Erythroblast (primary cell): ENCODE results near the gene ADCY1.

Source experiments
- DNase-seq, 2 experiments: peaks; one replicate each; lab custom pipeline; 2025; lab: John Stamatoyannopoulos, UW
- GATA1 ChIP-seq: IDR thresholded peaks from 2 replicates; pipeline ENCODE4 v1.6.1; 2011; ENCODE audit warnings: low read depth, mild to moderate bottlenecking, control low read depth, low read length, moderate library complexity
- POLR2A ChIP-seq: IDR thresholded peaks from 2 replicates; pipeline ENCODE4 v1.6.1; 2011; ENCODE audit warnings: mild to moderate bottlenecking, low read length

ADCY1 gene

GRCh38 chr7:45662540-45663166 is 88.5 kb downstream of the ADCY1 start:
- no peak for TF ChIP-seq POLR2A
- no peak for DNase-seq

- DNase-seq = peak; percentile 26 to 62
- TF ChIP-seq POLR2A = no peak
- TF ChIP-seq GATA1 = no peak
Measured at GRCh38 chr7:45663167-45663921, 89.2 kb downstream of the ADCY1 start.

- no peak for TF ChIP-seq GATA1
- TF ChIP-seq POLR2A = no peak
- DNase-seq = no peak
Measured at GRCh38 chr7:45663965-45664633, 89.9 kb downstream of the ADCY1 start.

DNA sequence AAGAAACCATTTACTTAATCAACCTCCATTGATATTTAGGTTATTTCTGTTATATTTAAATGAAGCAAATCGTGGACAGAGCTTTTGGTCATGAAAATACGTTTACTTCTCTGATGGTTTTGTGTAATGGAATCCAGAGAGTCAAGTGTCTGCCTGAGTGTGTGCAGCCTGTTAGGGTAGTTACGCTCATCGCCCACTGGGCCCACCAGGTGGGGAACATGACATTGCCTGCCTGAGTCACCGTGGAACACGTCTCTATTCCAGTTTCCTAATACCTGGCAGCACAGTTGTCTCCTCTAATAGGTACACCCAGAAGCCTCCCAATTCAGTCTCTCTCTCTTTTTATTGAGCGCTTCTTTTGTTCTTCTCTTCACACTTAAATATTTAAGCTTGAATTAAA is 91.0 kb downstream of the ADCY1 start:
- no peak for TF ChIP-seq GATA1
- TF ChIP-seq POLR2A = no peak
- DNase-seq = no peak

DNA sequence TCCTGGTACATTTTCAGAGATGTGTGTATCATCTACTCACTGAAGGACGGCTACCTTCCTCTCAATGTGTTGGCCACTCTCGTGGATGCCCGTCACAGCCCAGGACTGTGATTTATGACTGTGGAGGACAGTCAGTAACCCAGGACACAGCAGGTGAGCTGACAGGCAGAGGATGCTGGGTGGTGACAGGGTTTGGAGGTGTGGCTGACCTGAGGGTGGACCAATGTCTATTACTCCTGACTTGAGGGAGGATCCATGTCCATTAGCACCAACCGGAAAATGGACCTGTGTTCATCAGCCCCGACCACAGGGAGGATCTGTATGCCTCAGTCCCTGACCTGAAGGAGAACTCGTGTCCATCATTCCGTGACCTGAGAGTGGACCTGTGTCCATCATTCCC is 96.1 kb downstream of the ADCY1 start:
- no peak for TF ChIP-seq GATA1
- TF ChIP-seq POLR2A = no peak
- no peak for DNase-seq

GRCh38 chr7:45670717-45671116 is 96.5 kb downstream of the ADCY1 start:
- TF ChIP-seq POLR2A = no peak
- TF ChIP-seq GATA1 = no peak
- DNase-seq = no peak

DNA sequence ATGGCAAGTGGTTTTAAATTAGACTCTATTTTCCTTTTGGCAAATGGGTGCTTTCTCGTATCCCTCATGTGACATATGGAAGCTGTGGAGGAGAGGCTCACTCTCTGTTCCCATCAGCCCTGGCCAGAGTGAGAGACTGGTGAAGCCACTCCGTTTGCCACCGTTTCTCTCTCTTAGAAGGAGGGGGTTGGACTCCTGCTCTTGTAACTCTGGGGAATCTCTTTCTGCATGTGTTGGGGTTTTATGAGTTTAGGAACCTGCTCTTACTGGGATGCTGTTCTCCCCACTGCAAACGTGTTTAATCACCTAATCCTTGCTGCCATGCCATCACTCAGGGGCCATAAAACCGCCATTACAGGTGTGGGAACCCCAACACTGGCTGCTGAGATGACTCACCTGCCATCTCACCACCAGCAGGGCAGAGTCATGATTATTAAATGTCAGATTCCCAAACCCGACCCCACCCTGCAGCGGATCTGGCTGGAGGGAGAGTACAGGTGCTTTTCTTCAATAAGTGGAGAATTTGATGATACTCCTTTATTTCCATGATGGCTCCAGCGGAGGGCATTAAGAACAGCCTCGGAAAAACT is 103.2 kb downstream of the ADCY1 start:
- TF ChIP-seq POLR2A (no peak), GATA1 (no peak)
- DNase-seq = no peak

DNA sequence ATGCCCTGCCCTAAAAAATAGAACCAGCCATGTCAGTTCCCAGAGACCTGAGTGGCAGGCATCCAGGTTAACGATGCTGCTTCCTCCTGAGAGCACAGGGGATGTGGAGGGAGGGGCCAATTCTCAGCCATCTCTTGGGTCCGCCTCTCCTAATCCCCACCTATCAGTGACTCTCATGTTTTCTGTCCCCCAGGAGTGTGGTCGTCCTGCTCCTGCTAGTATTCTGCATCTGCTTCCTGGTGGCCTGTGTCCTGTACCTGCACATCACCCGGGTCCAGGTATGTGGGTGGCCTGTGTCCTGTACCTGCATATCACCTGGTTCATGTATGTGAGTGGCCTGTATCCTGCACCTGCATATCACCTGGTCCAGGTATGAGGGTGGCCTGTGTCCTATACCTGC is 105.3 kb downstream of the ADCY1 start:
- no peak for DNase-seq
- TF ChIP-seq POLR2A = no peak
- no peak for TF ChIP-seq GATA1

- no peak for DNase-seq
- no peak for TF ChIP-seq POLR2A
- TF ChIP-seq GATA1 = no peak
Measured at GRCh38 chr7:45680776-45681175, 106.6 kb downstream of the ADCY1 start.

DNA sequence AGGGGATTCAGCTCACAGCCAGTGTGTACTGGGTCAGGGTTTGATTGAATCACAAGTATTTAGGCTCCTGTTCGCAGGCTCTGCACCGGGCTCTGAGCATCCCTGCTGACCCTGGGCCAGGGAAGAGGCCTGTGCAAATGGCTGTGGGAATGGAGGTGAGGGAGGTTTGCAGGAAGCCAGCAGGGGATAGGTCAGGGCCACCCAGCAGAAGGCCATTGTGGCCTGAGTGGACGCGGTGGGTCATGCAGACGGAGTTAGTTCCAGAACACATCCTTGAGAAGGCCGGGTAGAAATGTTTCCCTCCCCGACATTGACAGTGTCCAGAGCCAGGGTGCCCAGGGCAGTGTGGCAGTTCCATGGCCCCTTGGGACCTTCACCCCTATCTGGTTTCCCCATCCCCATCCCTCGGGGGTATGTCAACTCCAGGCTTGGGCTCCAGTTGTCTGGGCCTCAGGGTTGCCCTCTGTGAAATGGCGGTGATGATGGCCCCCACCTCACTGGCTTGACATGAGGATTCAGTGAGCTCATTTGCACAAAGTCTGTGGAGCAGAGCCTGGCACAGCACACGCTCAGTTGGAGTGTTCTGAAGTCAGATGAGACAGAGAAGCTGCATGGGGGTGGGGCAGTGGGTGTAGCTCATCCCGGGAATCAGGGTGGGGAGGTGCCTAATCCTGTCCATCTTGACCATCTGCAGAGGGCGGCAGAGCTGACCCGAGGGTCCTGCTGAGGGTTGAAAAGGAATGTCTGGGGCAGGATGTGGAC is 107.6 kb downstream of the ADCY1 start:
- TF ChIP-seq GATA1 (no peak), POLR2A (no peak)
- DNase-seq = no peak

DNA sequence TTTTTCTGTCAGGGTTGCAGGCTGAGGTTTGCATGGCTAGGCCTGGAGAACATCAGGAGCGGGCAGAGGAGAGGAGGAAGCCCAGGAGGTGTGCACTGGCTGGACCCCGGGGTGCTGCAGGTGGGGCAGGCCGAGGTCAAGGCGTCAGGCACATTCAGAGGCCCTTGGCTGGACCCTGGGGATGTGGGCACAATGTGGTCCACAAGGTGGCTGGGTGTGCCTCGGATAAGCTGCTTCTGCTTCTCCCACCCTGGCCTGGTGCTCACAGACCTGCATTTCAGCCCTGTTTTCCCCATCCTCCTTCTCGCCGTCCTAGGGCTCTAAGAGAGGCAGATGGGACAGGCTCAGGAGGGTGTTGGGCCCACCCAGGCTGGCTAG is 108.2 kb downstream of the ADCY1 start:
- DNase-seq = no peak
- TF ChIP-seq GATA1 (no peak), POLR2A (no peak)

DNA sequence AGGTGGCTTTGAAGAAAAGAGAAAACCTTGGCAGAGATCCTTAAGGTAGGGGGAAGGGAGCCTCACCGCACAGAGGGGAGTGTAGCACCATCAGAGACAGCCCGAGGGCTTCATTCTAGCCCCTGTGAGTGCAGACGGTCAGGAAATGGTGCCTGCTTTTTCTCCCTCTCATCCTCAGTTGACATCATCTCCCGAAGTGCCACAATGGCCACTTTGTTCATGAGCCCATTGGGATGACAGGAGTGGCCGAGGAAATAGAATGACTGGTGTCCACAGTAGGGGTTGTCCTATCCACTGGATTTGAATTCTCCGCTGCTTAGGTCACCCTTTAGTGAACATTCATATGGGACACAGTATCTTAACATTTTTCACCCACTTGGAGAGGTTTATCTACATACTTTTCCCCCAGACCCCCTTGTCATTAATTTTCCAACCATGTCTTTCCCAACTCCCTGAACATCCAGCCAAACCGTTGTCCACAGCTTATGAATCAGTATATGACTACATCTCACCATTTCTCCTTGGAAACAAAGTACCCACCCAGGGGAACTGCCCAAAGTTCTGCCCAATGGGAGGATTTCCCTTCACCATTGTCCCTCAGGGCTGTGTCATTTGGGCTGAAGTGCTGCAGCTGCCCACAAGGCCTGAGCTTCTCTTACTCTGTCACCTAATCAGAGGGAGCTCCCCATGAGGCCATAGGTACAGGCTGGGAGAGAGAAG is 108.8 kb downstream of the ADCY1 start:
- TF ChIP-seq POLR2A (no peak), GATA1 (no peak)
- DNase-seq = no peak
